WERI-Rb-1 (cell line): Measurements from ENCODE around the gene KANSL3.

Experiments used
- DNase-seq: peaks from one replicate; pipeline ENCODE4 v3.0.0-alpha.2; 2020
- H3K27ac ChIP-seq: fragments of 250-450 bp; sonication (Bioruptor Pico); 2 replicates; pipeline ENCODE4 v1.5.1; 2020; ENCODE audit warnings: mild to moderate bottlenecking, moderate library complexity
- H3K27me3 ChIP-seq: fragments of 250-450 bp; sonication (Bioruptor Pico); 2 replicates; pipeline ENCODE4 v1.5.1; 2021; ENCODE audit warnings: mild to moderate bottlenecking, low read depth, moderate library complexity; ENCODE audit not compliant: insufficient read depth, severe bottlenecking
- H3K36me3 ChIP-seq: fragments of 250-450 bp; sonication (Bioruptor Pico); 2 replicates; pipeline ENCODE4 v1.5.1; 2020; ENCODE audit warnings: mild to moderate bottlenecking, moderate library complexity
- H3K4me3 ChIP-seq: 2 replicates; pipeline ENCODE4 v1.5.1; 2011; ENCODE audit warnings: low read depth, mild to moderate bottlenecking, control low read depth, low read length
- H3K9me3 ChIP-seq: fragments of 250-450 bp; sonication (Bioruptor Pico); 2 replicates; pipeline ENCODE4 v1.5.1; 2021; ENCODE audit warnings: mild to moderate bottlenecking, moderate library complexity; ENCODE audit not compliant: severe bottlenecking
- TF ChIP-seq, protein P1 (sequence below): IDR thresholded peaks from 2 replicates; pipeline ENCODE4 v1.5.1; 2011; ENCODE audit warnings: low read depth, mild to moderate bottlenecking, control low read depth, inconsistent platforms, low read length

KANSL3 gene

DNA sequence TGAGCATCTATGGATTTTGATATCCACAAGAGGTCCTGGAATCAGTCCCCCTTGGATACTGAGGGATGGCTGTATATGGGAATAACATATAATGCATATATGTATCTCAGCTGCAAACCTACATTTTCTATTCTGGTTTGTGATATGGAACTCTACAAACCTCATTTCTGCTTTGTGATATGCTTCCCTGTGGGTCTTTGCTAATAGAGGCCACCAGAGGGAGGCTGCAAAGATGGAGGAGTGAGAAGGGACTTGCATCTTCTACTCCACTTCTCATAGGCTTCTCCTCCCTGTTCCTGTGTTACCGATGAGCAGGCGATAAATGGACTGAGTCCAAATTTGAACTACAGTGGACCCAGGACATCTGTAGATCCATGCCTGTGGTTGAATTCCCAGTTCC is 63.7 kb downstream of the KANSL3 start:
- Histone ChIP-seq H3K27ac (no peak overlapping the region), H3K4me3 (no peak overlapping the region), H3K36me3 (no peaks in the 10 kb centered on the region), H3K27me3 (no peaks in the 10 kb centered on the region), H3K9me3 (no peaks in the 10 kb centered on the region)
- TF ChIP-seq, protein P1, sequence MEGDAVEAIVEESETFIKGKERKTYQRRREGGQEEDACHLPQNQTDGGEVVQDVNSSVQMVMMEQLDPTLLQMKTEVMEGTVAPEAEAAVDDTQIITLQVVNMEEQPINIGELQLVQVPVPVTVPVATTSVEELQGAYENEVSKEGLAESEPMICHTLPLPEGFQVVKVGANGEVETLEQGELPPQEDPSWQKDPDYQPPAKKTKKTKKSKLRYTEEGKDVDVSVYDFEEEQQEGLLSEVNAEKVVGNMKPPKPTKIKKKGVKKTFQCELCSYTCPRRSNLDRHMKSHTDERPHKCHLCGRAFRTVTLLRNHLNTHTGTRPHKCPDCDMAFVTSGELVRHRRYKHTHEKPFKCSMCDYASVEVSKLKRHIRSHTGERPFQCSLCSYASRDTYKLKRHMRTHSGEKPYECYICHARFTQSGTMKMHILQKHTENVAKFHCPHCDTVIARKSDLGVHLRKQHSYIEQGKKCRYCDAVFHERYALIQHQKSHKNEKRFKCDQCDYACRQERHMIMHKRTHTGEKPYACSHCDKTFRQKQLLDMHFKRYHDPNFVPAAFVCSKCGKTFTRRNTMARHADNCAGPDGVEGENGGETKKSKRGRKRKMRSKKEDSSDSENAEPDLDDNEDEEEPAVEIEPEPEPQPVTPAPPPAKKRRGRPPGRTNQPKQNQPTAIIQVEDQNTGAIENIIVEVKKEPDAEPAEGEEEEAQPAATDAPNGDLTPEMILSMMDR: no peak
- DNase-seq: no peak

DNA sequence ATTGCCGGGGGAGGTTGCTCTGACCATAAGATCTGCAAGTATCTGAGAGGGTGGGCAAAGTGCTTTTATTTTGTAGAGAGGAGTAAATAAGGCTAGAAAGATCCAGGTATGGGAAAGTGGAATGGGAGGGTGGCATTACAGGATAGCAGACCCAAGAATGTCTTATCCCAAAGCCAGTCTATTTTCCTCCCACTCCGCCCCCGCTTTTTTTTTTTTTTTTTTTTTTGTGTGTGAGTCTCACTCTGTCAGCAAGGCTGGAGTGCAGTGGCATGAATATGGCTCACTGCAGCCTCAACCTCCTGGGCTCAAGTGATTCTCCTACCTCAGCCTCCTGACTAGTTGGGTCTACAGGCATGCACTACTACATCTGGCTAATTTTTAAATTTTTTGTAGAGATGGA is 70.0 kb downstream of the KANSL3 start:
- Histone ChIP-seq H3K9me3 (no peaks in the 10 kb centered on the region), H3K27me3 (no peaks in the 10 kb centered on the region), H3K27ac (no peak overlapping the region), H3K36me3 (no peaks in the 10 kb centered on the region), H3K4me3 (no peak overlapping the region)
- no peak for DNase-seq
- TF ChIP-seq, protein P1: no peak

DNA sequence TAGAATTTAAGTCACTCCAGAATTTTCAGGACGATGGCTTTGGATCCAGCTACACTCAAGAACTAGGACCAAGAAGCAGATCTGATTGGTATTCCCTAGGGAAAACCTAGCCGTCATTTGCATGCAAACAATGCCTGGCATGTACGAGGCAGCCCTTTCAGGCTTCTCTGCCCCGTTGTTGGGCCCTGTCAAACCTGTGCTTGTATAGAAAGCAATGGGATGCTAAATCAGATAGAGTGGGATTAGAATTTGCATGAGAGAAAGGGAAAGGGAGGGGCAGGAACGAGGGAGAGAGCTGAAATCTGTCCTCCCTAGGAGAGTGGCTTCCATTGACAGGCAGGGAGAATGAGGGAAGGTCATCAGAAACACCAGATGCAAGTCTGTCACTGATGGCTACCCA is 73.0 kb downstream of the KANSL3 start:
- Histone ChIP-seq H3K9me3 (no peaks in the 10 kb centered on the region), H3K27me3 (no peaks in the 10 kb centered on the region), H3K4me3 (no peak overlapping the region), H3K27ac (no peak overlapping the region), H3K36me3 (no peaks in the 10 kb centered on the region)
- no peak for DNase-seq
- TF ChIP-seq, protein P1: no peak

DNA sequence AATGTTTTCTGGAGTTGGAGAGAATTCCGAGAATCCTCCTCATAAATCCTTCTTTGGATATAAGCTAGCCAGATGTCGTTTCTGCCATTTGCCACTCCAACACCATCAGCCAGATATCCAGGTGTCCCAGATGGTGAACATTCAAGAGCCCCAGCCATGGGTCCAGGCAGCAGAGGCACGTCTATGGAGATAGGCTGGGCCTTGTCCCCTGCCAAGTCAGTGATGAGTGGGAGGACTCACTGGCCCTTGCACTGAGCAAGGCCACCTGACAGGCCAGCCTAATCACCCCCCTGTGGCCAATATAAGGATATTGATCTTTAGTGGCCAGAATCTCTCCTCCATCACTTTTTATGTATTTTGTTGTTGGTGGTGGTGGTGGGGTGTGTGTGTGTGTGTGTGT is 73.5 kb downstream of the KANSL3 start:
- H3K27me3 ChIP-seq: no peaks in the 10 kb centered on the region
- no peaks in the 10 kb centered on the region for H3K9me3 ChIP-seq
- no peaks in the 10 kb centered on the region for H3K36me3 ChIP-seq
- H3K4me3 ChIP-seq: no peak overlapping the region
- TF ChIP-seq, protein P1: no peak
- DNase-seq: no peak
- no peak overlapping the region for H3K27ac ChIP-seq

DNA sequence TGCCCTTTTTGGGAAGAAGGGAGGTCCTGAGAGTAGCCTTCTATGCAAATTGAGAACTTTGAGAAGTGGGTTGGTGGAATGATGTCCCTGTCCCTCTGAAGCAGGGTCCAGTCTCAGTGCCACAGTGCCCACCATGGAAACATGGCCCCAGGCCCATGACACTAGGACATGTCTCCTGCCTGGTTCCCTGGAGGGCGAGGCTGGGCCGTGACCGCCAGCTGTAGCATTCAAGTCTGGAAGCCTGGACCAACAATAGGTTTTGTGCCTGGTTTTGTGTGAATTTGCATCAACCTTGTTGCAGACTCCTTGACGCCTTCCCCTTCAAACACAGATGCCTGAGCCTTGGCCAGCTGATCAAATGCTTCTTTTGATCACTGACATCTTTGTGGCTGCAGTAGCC is 74.1 kb downstream of the KANSL3 start:
- no peak overlapping the region for H3K27ac ChIP-seq
- TF ChIP-seq, protein P1: no peak

DNA sequence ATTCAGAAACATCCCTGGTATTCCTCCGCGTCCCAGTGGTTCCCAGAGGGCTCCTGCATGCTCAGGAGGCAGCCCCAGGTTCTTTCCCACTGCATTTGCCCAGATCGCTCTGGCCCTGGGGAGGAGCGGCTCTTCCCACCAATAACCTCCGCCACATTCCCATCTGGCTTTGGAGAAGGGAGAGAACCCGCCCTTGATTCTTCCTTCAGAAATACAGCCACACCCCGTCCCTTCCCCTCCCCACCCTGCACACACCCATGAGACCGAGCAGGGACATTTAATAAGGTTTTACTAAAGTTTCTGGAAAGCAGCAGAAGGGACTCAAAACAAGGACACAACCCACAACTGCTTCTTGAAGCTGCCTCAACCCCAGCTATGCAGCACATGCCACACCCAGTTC is 79.6 kb downstream of the KANSL3 start:
- no peak overlapping the region for H3K27ac ChIP-seq
- no peak overlapping the region for H3K4me3 ChIP-seq
- no peaks in the 10 kb centered on the region for H3K36me3 ChIP-seq
- no peaks in the 10 kb centered on the region for H3K9me3 ChIP-seq
- H3K27me3 ChIP-seq: no peaks in the 10 kb centered on the region
- no peak for DNase-seq
- TF ChIP-seq, protein P1: no peak

More for the DNA sequence above, 74.1 kb downstream of the KANSL3 start:
- H3K27me3 ChIP-seq: no peaks in the 10 kb centered on the region
- H3K36me3 ChIP-seq: no peaks in the 10 kb centered on the region
- H3K4me3 ChIP-seq: no peak overlapping the region
- H3K9me3 ChIP-seq: no peaks in the 10 kb centered on the region
- no peak for DNase-seq
